Measurements from ENCODE around the gene DTWD2. TPM values are rescaled to one million over a fixed set of nuclear protein-coding genes. Genes with fewer than 3 reads are reported as not detected.
"Not testable (repeated sequence)": the region's sequence is repeated elsewhere in the genome, so short reads cannot be mapped to it uniquely, and the experiment has no call there.

Gene DTWD2
- total RNA-seq, 1 experiment from 2014 or later, result 5.8 TPM

DNA sequence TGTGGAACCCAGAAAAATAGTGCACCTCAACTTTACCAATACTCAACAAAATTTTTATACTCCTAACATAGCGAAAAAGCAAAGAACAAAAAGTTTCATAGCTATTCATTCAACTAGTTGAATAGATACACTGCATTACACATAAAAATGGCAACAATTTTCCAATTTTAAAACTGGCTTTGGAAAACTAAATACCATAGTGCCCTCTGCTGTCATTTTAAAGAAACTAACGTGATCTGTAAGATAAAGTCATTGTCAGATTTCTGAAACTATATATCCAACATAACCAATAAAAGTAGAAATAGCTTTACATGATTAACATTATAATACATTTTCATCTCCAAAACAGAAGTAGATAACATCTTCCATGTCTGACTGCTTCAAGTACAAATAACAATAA is 31.6 kb downstream of the DTWD2 start:
- peak; percentile 62 for DNase-seq

DNA sequence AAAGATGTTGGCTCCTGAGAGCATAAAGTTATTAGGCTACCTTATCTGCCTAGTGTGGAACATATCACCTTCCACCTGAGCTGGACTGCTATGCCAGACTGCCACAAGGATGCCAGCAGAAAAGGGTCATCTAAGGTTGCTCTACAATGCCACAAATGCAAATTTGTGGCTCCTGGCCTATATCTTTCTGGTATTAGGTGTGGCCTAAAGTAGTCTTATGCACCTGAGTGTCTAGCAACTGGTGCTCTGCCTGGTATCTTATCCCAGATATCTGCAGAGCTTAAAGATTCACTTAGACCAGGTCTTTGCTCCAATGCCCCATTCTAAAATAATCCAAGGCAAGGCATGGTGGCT is 34.7 kb downstream of the DTWD2 start:
- no peaks in the 10 kb centered on the region for H3K36me3 ChIP-seq (ENCODE audit: insufficient read depth, low read length)
- no peak overlapping the region for H3K4me2 ChIP-seq (ENCODE audit: low read depth, low read length, poor library complexity, severe bottlenecking)
- H3K4me1 ChIP-seq (ENCODE audit: low read length), result peaks cover 7% of the 10 kb centered on the region
- H3K27me3 ChIP-seq (ENCODE audit: low read length), result no peaks in the 10 kb centered on the region
- no peak overlapping the region for H3K27ac ChIP-seq (ENCODE audit: low read length)
- H3K79me2 ChIP-seq (ENCODE audit: low read length), result no peaks in the 10 kb centered on the region
- H3K9me3 ChIP-seq (ENCODE audit: low read length), result no peaks in the 10 kb centered on the region
- no peak overlapping the region for H3K9ac ChIP-seq (ENCODE audit: low read length)
- H3K4me3 ChIP-seq (ENCODE audit: low read length), result no peak overlapping the region
- no peak for DNase-seq
- H4K20me1 ChIP-seq (ENCODE audit: insufficient read depth, low read depth, low read length), result no peaks in the 10 kb centered on the region
- H2AFZ ChIP-seq (ENCODE audit: low read length), result no peak overlapping the region
- no peaks in the 10 kb centered on the region for H3K9me2 ChIP-seq (replicated peaks; ENCODE audit: insufficient read depth, low read length)

More for the DNA sequence above, 31.6 kb downstream of the DTWD2 start:
- Histone ChIP-seq H3K4me1 (ENCODE audit: low read length) (peaks cover 7% of the 10 kb centered on the region), H3K9me2 (replicated peaks; ENCODE audit: insufficient read depth, low read length) (no peaks in the 10 kb centered on the region), H3K9me3 (ENCODE audit: low read length) (no peaks in the 10 kb centered on the region), H3K9ac (ENCODE audit: low read length) (no peak overlapping the region), H3K79me2 (ENCODE audit: low read length) (no peaks in the 10 kb centered on the region), H3K27me3 (ENCODE audit: low read length) (no peaks in the 10 kb centered on the region), H2AFZ (ENCODE audit: low read length) (no peak overlapping the region), H3K4me3 (ENCODE audit: low read length) (no peak overlapping the region), H3K4me2 (ENCODE audit: low read depth, low read length, poor library complexity, severe bottlenecking) (no peak overlapping the region), H4K20me1 (ENCODE audit: insufficient read depth, low read depth, low read length) (no peaks in the 10 kb centered on the region), H3K27ac (ENCODE audit: low read length) (no peak overlapping the region), H3K36me3 (ENCODE audit: insufficient read depth, low read length) (no peaks in the 10 kb centered on the region)

DNA sequence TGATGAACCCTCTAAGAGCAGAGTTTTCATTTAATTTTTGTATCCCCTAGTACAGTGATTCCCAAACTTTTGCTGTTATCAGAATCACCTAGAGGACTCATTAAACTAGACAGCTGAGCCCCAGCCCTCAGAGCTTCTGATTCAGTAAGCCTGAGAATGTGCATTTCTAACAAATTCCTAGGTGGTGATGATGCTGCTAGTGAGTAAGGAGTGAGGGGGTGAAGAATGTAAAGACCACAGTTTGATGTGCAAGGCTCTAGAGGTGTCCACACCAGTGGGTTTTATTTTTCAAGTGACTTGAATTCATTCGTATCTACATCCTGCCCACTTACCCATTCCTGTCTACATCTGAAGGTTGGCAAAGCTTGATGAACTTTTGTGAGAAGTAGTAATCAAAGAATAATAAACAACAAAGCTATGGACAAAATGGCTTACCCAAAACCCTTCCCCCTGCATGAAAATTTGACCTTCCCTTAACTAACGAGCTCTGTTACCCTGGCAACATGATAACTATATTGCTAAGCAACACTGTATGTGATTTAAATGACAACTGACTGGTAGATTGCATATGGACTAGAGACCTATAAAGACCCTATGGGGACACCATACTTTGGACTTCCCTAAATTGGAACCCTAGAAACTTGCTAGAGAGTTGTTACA is 35.2 kb downstream of the DTWD2 start:
- H3K4me1 ChIP-seq (ENCODE audit: low read length), result peaks cover 7% of the 10 kb centered on the region
- H3K9me2 ChIP-seq (replicated peaks; ENCODE audit: insufficient read depth, low read length), result no peaks in the 10 kb centered on the region
- H3K27me3 ChIP-seq (ENCODE audit: low read length), result no peaks in the 10 kb centered on the region
- no peaks in the 10 kb centered on the region for H3K36me3 ChIP-seq (ENCODE audit: insufficient read depth, low read length)
- H3K27ac ChIP-seq (ENCODE audit: low read length), result no peak overlapping the region
- no peak overlapping the region for H3K9ac ChIP-seq (ENCODE audit: low read length)
- H2AFZ ChIP-seq (ENCODE audit: low read length), result no peak overlapping the region
- DNase-seq, result no peak
- no peaks in the 10 kb centered on the region for H3K79me2 ChIP-seq (ENCODE audit: low read length)
- no peak overlapping the region for H3K4me3 ChIP-seq (ENCODE audit: low read length)
- no peaks in the 10 kb centered on the region for H4K20me1 ChIP-seq (ENCODE audit: insufficient read depth, low read depth, low read length)
- no peak overlapping the region for H3K4me2 ChIP-seq (ENCODE audit: low read depth, low read length, poor library complexity, severe bottlenecking)
- H3K9me3 ChIP-seq (ENCODE audit: low read length), result no peaks in the 10 kb centered on the region

DNA sequence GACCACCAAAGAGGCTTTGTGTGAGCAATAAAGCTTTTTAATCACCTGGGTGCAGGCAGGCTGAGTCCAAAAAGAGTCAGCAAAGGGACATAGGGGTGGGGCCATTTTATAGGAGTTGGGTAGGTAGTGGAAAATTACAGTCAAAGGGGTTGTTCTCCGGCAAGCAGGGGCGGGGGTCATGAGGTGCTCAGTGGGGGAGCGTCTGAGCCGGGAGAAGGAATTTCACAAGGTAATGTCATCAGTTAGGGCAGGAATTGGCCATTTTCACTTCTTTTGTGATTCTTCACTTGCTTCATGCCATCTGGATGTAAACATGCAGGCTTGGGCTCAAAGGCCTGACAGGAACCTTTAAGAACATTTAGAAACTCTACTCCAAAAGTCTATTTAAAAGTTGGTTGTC is 36.0 kb downstream of the DTWD2 start:
- H3K9ac ChIP-seq (ENCODE audit: low read length); H3K79me2 ChIP-seq (ENCODE audit: low read length); H3K9me3 ChIP-seq (ENCODE audit: low read length); H3K36me3 ChIP-seq (ENCODE audit: insufficient read depth, low read length); DNase-seq; H3K9me2 ChIP-seq (replicated peaks; ENCODE audit: insufficient read depth, low read length); H3K27me3 ChIP-seq (ENCODE audit: low read length); H3K4me1 ChIP-seq (ENCODE audit: low read length); H3K4me3 ChIP-seq (ENCODE audit: low read length); H3K27ac ChIP-seq (ENCODE audit: low read length); H3K4me2 ChIP-seq (ENCODE audit: low read depth, low read length, poor library complexity, severe bottlenecking); H2AFZ ChIP-seq (ENCODE audit: low read length); H4K20me1 ChIP-seq (ENCODE audit: insufficient read depth, low read depth, low read length): not testable (repeated sequence)

GRCh38 chr5:118950354-118950753 is 38.0 kb downstream of the DTWD2 start:
- not testable (repeated sequence) for H3K27me3 ChIP-seq (ENCODE audit: low read length); H4K20me1 ChIP-seq (ENCODE audit: insufficient read depth, low read depth, low read length); H3K79me2 ChIP-seq (ENCODE audit: low read length); H3K36me3 ChIP-seq (ENCODE audit: insufficient read depth, low read length); H3K4me1 ChIP-seq (ENCODE audit: low read length); H2AFZ ChIP-seq (ENCODE audit: low read length); DNase-seq; H3K27ac ChIP-seq (ENCODE audit: low read length); H3K9me3 ChIP-seq (ENCODE audit: low read length); H3K4me3 ChIP-seq (ENCODE audit: low read length); H3K9me2 ChIP-seq (replicated peaks; ENCODE audit: insufficient read depth, low read length); H3K9ac ChIP-seq (ENCODE audit: low read length); H3K4me2 ChIP-seq (ENCODE audit: low read depth, low read length, poor library complexity, severe bottlenecking)

GRCh38 chr5:118946138-118946800 is 42.1 kb downstream of the DTWD2 start:
- DNase-seq, result no peak
- no peak overlapping the region for H3K4me3 ChIP-seq (ENCODE audit: low read length)
- H2AFZ ChIP-seq (ENCODE audit: low read length), result no peak overlapping the region
- H3K79me2 ChIP-seq (ENCODE audit: low read length), result no peaks in the 10 kb centered on the region
- no peak overlapping the region for H3K27ac ChIP-seq (ENCODE audit: low read length)
- H3K9ac ChIP-seq (ENCODE audit: low read length), result no peak overlapping the region
- H3K36me3 ChIP-seq (ENCODE audit: insufficient read depth, low read length), result no peaks in the 10 kb centered on the region
- H3K4me2 ChIP-seq (ENCODE audit: low read depth, low read length, poor library complexity, severe bottlenecking), result no peak overlapping the region
- no peaks in the 10 kb centered on the region for H4K20me1 ChIP-seq (ENCODE audit: insufficient read depth, low read depth, low read length)
- H3K27me3 ChIP-seq (ENCODE audit: low read length), result no peaks in the 10 kb centered on the region
- no peaks in the 10 kb centered on the region for H3K9me3 ChIP-seq (ENCODE audit: low read length)
- no peaks in the 10 kb centered on the region for H3K9me2 ChIP-seq (replicated peaks; ENCODE audit: insufficient read depth, low read length)
- no peaks in the 10 kb centered on the region for H3K4me1 ChIP-seq (ENCODE audit: low read length)

DNA sequence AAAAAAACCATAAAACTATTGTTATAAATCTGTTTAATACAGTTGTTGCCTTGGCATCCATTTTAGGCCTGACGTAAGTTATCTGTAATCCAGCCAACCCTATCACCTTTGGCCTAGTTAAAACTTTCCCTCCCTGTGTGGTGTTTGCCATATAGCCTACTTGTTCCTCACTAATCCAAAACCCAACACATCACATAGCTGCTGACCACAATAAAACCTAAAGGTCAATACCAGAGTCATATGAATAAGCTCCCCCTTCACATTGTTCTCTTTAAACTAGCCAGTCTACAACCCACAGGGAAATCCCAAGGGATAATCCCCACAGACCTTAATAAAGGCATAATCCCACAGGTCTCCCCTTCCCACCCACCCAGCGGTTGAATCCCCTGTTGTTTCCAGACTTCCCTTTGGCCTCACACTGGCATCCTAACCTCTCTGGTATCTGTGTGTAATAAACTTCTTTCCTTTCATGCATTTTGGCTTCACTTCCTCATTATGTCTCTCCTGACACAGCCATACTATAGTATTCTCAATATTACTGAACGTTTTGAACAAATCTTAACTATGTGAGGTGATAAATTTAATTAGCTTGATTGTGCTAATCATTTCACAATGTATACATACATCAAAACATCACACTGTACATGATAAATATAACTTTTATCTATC is 50.8 kb downstream of the DTWD2 start:
- no peak for DNase-seq
- no peaks in the 10 kb centered on the region for H3K4me1 ChIP-seq (ENCODE audit: low read length)
- H3K27ac ChIP-seq (ENCODE audit: low read length), result no peak overlapping the region
- H3K4me3 ChIP-seq (ENCODE audit: low read length), result no peak overlapping the region
- no peaks in the 10 kb centered on the region for H3K36me3 ChIP-seq (ENCODE audit: insufficient read depth, low read length)
- H3K9me3 ChIP-seq (ENCODE audit: low read length), result no peaks in the 10 kb centered on the region
- H3K79me2 ChIP-seq (ENCODE audit: low read length), result no peaks in the 10 kb centered on the region
- H4K20me1 ChIP-seq (ENCODE audit: insufficient read depth, low read depth, low read length), result no peaks in the 10 kb centered on the region
- no peak overlapping the region for H2AFZ ChIP-seq (ENCODE audit: low read length)
- H3K27me3 ChIP-seq (ENCODE audit: low read length), result no peaks in the 10 kb centered on the region
- H3K4me2 ChIP-seq (ENCODE audit: low read depth, low read length, poor library complexity, severe bottlenecking), result no peak overlapping the region
- no peak overlapping the region for H3K9ac ChIP-seq (ENCODE audit: low read length)
- H3K9me2 ChIP-seq (replicated peaks; ENCODE audit: insufficient read depth, low read length), result no peaks in the 10 kb centered on the region

DNA sequence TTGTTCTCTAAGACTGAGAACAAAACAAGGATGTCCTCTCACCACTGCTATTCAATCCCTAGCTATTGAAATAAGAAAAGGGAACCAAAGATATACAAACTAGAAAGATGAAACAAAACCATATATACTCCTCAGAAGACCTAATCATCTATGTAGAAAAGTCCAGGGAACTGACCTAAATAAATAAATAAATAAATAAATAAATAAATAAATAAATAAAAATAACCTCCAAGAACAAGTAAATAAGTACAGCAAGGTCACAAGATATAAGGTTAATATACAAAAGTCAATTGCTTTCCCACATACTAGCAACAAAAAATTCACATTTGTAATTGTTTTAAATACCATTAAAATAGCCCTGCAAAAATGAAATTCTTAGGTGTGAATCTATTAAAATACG is 54.6 kb downstream of the DTWD2 start:
- no peaks in the 10 kb centered on the region for H3K27me3 ChIP-seq (ENCODE audit: low read length)
- H2AFZ ChIP-seq (ENCODE audit: low read length), result no peak overlapping the region
- no peak overlapping the region for H3K4me3 ChIP-seq (ENCODE audit: low read length)
- H4K20me1 ChIP-seq (ENCODE audit: insufficient read depth, low read depth, low read length), result no peaks in the 10 kb centered on the region
- H3K79me2 ChIP-seq (ENCODE audit: low read length), result no peaks in the 10 kb centered on the region
- no peak overlapping the region for H3K9ac ChIP-seq (ENCODE audit: low read length)
- H3K4me2 ChIP-seq (ENCODE audit: low read depth, low read length, poor library complexity, severe bottlenecking), result no peak overlapping the region
- H3K9me2 ChIP-seq (replicated peaks; ENCODE audit: insufficient read depth, low read length), result no peaks in the 10 kb centered on the region
- H3K36me3 ChIP-seq (ENCODE audit: insufficient read depth, low read length), result no peaks in the 10 kb centered on the region
- no peak overlapping the region for H3K27ac ChIP-seq (ENCODE audit: low read length)
- no peaks in the 10 kb centered on the region for H3K9me3 ChIP-seq (ENCODE audit: low read length)
- H3K4me1 ChIP-seq (ENCODE audit: low read length), result no peaks in the 10 kb centered on the region
- DNase-seq, result no peak

All from Karpas-422 (cell line).